ENCODE measurements around the gene FLCN.

Gene FLCN

GRCh38 chr17:17183744-17184143 is 53.2 kb downstream of the FLCN start:
- ATAC-seq, result no peak
- TF ChIP-seq CREB5 (CRISPR knock-in tag; IDR thresholded peaks at IDR 0.05; ENCODE audit: low read depth) (no peak), TCF4 (CRISPR knock-in tag; IDR thresholded peaks at IDR 0.05; ENCODE audit: borderline replicate concordance) (no peak), CSRNP3 (CRISPR knock-in tag; IDR thresholded peaks at IDR 0.05) (no peak), ZFP3 (CRISPR knock-in tag; IDR thresholded peaks at IDR 0.05) (no peak), GLIS3 (CRISPR knock-in tag; IDR thresholded peaks at IDR 0.05) (no peak), BACH2 (CRISPR knock-in tag; IDR thresholded peaks at IDR 0.05; ENCODE audit: borderline replicate concordance) (no peak), SNAI2 (CRISPR knock-in tag; IDR thresholded peaks at IDR 0.05) (no peak), ESRRG (CRISPR knock-in tag; IDR thresholded peaks at IDR 0.05) (no peak), PATZ1 (CRISPR knock-in tag; IDR thresholded peaks at IDR 0.05; ENCODE audit: borderline replicate concordance) (no peak), CSDC2 (CRISPR knock-in tag; IDR thresholded peaks at IDR 0.05) (no peak), ARNTL (CRISPR knock-in tag; IDR thresholded peaks at IDR 0.05; ENCODE audit: borderline replicate concordance, low read depth) (no peak)

GRCh38 chr17:17182598-17183136 is 54.3 kb downstream of the FLCN start:
- ATAC-seq, result no peak
- TF ChIP-seq TOX (CRISPR knock-in tag; IDR thresholded peaks at IDR 0.05; ENCODE audit: borderline replicate concordance) (no peak), ZNF565 (CRISPR knock-in tag; conservative IDR thresholded peaks at IDR 0.05; ENCODE audit: low read depth) (no peak), ESRRG (CRISPR knock-in tag; IDR thresholded peaks at IDR 0.05) (no peak), GLIS3 (CRISPR knock-in tag; IDR thresholded peaks at IDR 0.05) (no peak), ZFP30 (CRISPR knock-in tag; IDR thresholded peaks at IDR 0.05) (no peak), RARB (CRISPR knock-in tag; IDR thresholded peaks at IDR 0.05) (no peak), SNAI2 (CRISPR knock-in tag; IDR thresholded peaks at IDR 0.05) (no peak), CSDC2 (CRISPR knock-in tag; IDR thresholded peaks at IDR 0.05) (no peak), TSHZ2 (CRISPR knock-in tag; IDR thresholded peaks at IDR 0.05) (no peak), CREB5 (CRISPR knock-in tag; IDR thresholded peaks at IDR 0.05; ENCODE audit: low read depth) (no peak)

GRCh38 chr17:17181666-17182597 is 55.0 kb downstream of the FLCN start:
- ATAC-seq, result no peak
- TF ChIP-seq GLIS3 (CRISPR knock-in tag; IDR thresholded peaks at IDR 0.05) (no peak), ZNF8 (CRISPR knock-in tag; IDR thresholded peaks at IDR 0.05) (no peak), SNAI2 (CRISPR knock-in tag; IDR thresholded peaks at IDR 0.05) (no peak), OSR1 (CRISPR knock-in tag; IDR thresholded peaks at IDR 0.05) (no peak), RARB (CRISPR knock-in tag; IDR thresholded peaks at IDR 0.05) (no peak), ZNF70 (CRISPR knock-in tag; IDR thresholded peaks at IDR 0.05) (no peak), CREB5 (CRISPR knock-in tag; IDR thresholded peaks at IDR 0.05; ENCODE audit: low read depth) (no peak), ZFP30 (CRISPR knock-in tag; IDR thresholded peaks at IDR 0.05) (no peak), POU6F1 (CRISPR knock-in tag; IDR thresholded peaks at IDR 0.05; ENCODE audit: borderline replicate concordance, low read depth) (no peak), TCF4 (CRISPR knock-in tag; IDR thresholded peaks at IDR 0.05; ENCODE audit: borderline replicate concordance) (no peak), ZNF565 (CRISPR knock-in tag; conservative IDR thresholded peaks at IDR 0.05; ENCODE audit: low read depth) (no peak), BACH2 (CRISPR knock-in tag; IDR thresholded peaks at IDR 0.05; ENCODE audit: borderline replicate concordance) (no peak), ZC3H10 (CRISPR knock-in tag; IDR thresholded peaks at IDR 0.05) (no peak), CSDC2 (CRISPR knock-in tag; IDR thresholded peaks at IDR 0.05) (no peak), ZFP3 (CRISPR knock-in tag; IDR thresholded peaks at IDR 0.05) (no peak)
